Activated CD4-positive, alpha-beta memory T cell treated with anti-CD3 and anti-CD28 coated beads for 36 hours (primary cell): ENCODE results near the gene PHACTR1. TPM values are rescaled to one million over a fixed set of nuclear protein-coding genes. Genes with fewer than 3 reads are reported as not detected.

Source experiments
- CTCF ChIA-PET: fragments of 350-600 bp; sonication (Branson Sonifier 250); formaldehyde crosslinking; loops from one replicate; lab custom pipeline; 2021; ENCODE audit warnings: antibody characterized with exemption, inconsistent platforms; lab: Charles Lee
- POLR2A ChIA-PET: fragments of 350-600 bp; sonication (Branson Sonifier 250); formaldehyde crosslinking; loops from one replicate; lab custom pipeline; 2021; ENCODE audit warnings: antibody characterized with exemption; lab: Charles Lee
- DNase-seq: peaks from one replicate; pipeline ENCODE4 v3.0.0-alpha.2; 2020
- H3K27ac Mint-ChIP-seq: one replicate; pipeline ENCODE4 v1.8.0; 2021; ENCODE audit warnings: mixed read lengths
- H3K27me3 Mint-ChIP-seq: one replicate; pipeline ENCODE4 v1.8.0; 2021; ENCODE audit warnings: mixed read lengths
- H3K36me3 Mint-ChIP-seq: one replicate; pipeline ENCODE4 v1.8.0; 2021; ENCODE audit warnings: mixed read lengths
- H3K4me1 Mint-ChIP-seq: one replicate; pipeline ENCODE4 v1.8.0; 2021; ENCODE audit warnings: low read depth, mixed read lengths
- H3K4me3 Mint-ChIP-seq: one replicate; pipeline ENCODE4 v1.8.0; 2021; ENCODE audit warnings: mild to moderate bottlenecking, mixed read lengths
- H3K9me3 Mint-ChIP-seq: one replicate; pipeline ENCODE4 v1.8.0; 2021; ENCODE audit warnings: mixed read lengths
- intact Hi-C: fragments of 100-400 bp; cut with micrococcal nuclease; formaldehyde crosslinking; loops from one replicate; pipeline ENCODE4 v1.15.1; 2023
- total RNA-seq, 2 experiments: library from RNA; stranded (reverse); gene quantifications; one replicate each; pipeline ENCODE4 v1.2.3, GENCODE V29; 2021

The PHACTR1 gene
- total RNA-seq, 2 experiments from 2014 or later, result not detected

- DNase-seq, result no peak
- ChIA-PET CTCF (no interaction called here), POLR2A (no interaction called here)
- no peak overlapping the region for H3K4me3 Mint-ChIP-seq
- no peaks in the 10 kb centered on the region for H3K27me3 Mint-ChIP-seq
- H3K4me1 Mint-ChIP-seq, result no peaks in the 10 kb centered on the region
- peaks cover 31% of the 10 kb centered on the region for H3K9me3 Mint-ChIP-seq
- H3K36me3 Mint-ChIP-seq, result peaks cover 47% of the 10 kb centered on the region
- H3K27ac Mint-ChIP-seq, result no peak overlapping the region
- intact Hi-C loops, result no loop called here
These were observed 571.9 kb downstream of the PHACTR1 start for GRCh38 chr6:13288481-13288880.

GRCh38 chr6:13288969-13289391 is 572.4 kb downstream of the PHACTR1 start:
- H3K4me3 Mint-ChIP-seq, result no peak overlapping the region
- peaks cover 50% of the 10 kb centered on the region for H3K36me3 Mint-ChIP-seq
- POLR2A ChIA-PET, result no interaction called here
- no peak for DNase-seq
- no peak overlapping the region for H3K27ac Mint-ChIP-seq
- no peaks in the 10 kb centered on the region for H3K27me3 Mint-ChIP-seq
- no peaks in the 10 kb centered on the region for H3K4me1 Mint-ChIP-seq
- H3K9me3 Mint-ChIP-seq, result peaks cover 31% of the 10 kb centered on the region
- CTCF ChIA-PET, result no interaction called here
- intact Hi-C loops, result no loop called here

- H3K4me1 Mint-ChIP-seq, result no peaks in the 10 kb centered on the region
- DNase-seq, result no peak
- CTCF ChIA-PET, result no interaction called here
- peaks cover 59% of the 10 kb centered on the region for H3K36me3 Mint-ChIP-seq
- no peak overlapping the region for H3K4me3 Mint-ChIP-seq
- H3K9me3 Mint-ChIP-seq, result peaks cover 31% of the 10 kb centered on the region
- intact Hi-C loops, result no loop called here
- H3K27ac Mint-ChIP-seq, result no peak overlapping the region
- no peaks in the 10 kb centered on the region for H3K27me3 Mint-ChIP-seq
- POLR2A ChIA-PET, result no interaction called here
These were observed 573.3 kb downstream of the PHACTR1 start for GRCh38 chr6:13289789-13290318.

- Mint-ChIP-seq H3K4me3 (no peak overlapping the region), H3K4me1 (no peaks in the 10 kb centered on the region), H3K27ac (no peak overlapping the region), H3K36me3 (peaks cover 63% of the 10 kb centered on the region), H3K9me3 (peaks cover 31% of the 10 kb centered on the region), H3K27me3 (no peaks in the 10 kb centered on the region)
- CTCF ChIA-PET, result no interaction called here
- POLR2A ChIA-PET, result no interaction called here
- intact Hi-C loops, result no loop called here
- DNase-seq, result no peak
These were observed 573.8 kb downstream of the PHACTR1 start for GRCh38 chr6:13290335-13290734.

GRCh38 chr6:13292774-13293173 is 576.2 kb downstream of the PHACTR1 start:
- intact Hi-C loops, result no loop called here
- peaks cover 51% of the 10 kb centered on the region for H3K36me3 Mint-ChIP-seq
- no peaks in the 10 kb centered on the region for H3K27me3 Mint-ChIP-seq
- peaks cover 11% of the 10 kb centered on the region for H3K9me3 Mint-ChIP-seq
- ChIA-PET CTCF (no interaction called here), POLR2A (no interaction called here)
- no peak overlapping the region for H3K27ac Mint-ChIP-seq
- no peak for DNase-seq
- H3K4me3 Mint-ChIP-seq, result no peak overlapping the region
- no peaks in the 10 kb centered on the region for H3K4me1 Mint-ChIP-seq

GRCh38 chr6:13294499-13295069 is 578.0 kb downstream of the PHACTR1 start:
- peaks cover 2% of the 10 kb centered on the region for H3K9me3 Mint-ChIP-seq
- intact Hi-C loops, result no loop called here
- peaks cover 47% of the 10 kb centered on the region for H3K36me3 Mint-ChIP-seq
- H3K4me1 Mint-ChIP-seq, result no peaks in the 10 kb centered on the region
- DNase-seq, result no peak
- ChIA-PET CTCF (no interaction called here), POLR2A (no interaction called here)
- H3K27ac Mint-ChIP-seq, result no peak overlapping the region
- H3K4me3 Mint-ChIP-seq, result no peak overlapping the region
- H3K27me3 Mint-ChIP-seq, result no peaks in the 10 kb centered on the region

- intact Hi-C loops, result no loop called here
- no peaks in the 10 kb centered on the region for H3K4me1 Mint-ChIP-seq
- no peaks in the 10 kb centered on the region for H3K27me3 Mint-ChIP-seq
- no peaks in the 10 kb centered on the region for H3K9me3 Mint-ChIP-seq
- no peak overlapping the region for H3K4me3 Mint-ChIP-seq
- peaks cover 48% of the 10 kb centered on the region for H3K36me3 Mint-ChIP-seq
- ChIA-PET POLR2A (no interaction called here), CTCF (no interaction called here)
- no peak overlapping the region for H3K27ac Mint-ChIP-seq
- DNase-seq, result no peak
These were observed 579.0 kb downstream of the PHACTR1 start for GRCh38 chr6:13295576-13295975.

GRCh38 chr6:13296536-13296997 is 580.0 kb downstream of the PHACTR1 start:
- Mint-ChIP-seq H3K4me1 (no peaks in the 10 kb centered on the region), H3K27me3 (no peaks in the 10 kb centered on the region), H3K9me3 (no peaks in the 10 kb centered on the region), H3K4me3 (no peak overlapping the region), H3K36me3 (peaks cover 53% of the 10 kb centered on the region), H3K27ac (no peak overlapping the region)
- intact Hi-C loops, result no loop called here
- DNase-seq, result no peak
- CTCF ChIA-PET, result no interaction called here
- POLR2A ChIA-PET, result no interaction called here

- H3K36me3 Mint-ChIP-seq, result peaks cover 49% of the 10 kb centered on the region
- H3K4me1 Mint-ChIP-seq, result peaks cover 3% of the 10 kb centered on the region
- ChIA-PET CTCF (interaction anchor here (0.7 kb wide), 1 partner anchor 138 kb away, joined by 3 read pairs; no protein-coding TSS in a partner anchor), POLR2A (no interaction called here)
- intact Hi-C loops, result no loop called here
- no peak overlapping the region for H3K4me3 Mint-ChIP-seq
- no peak for DNase-seq
- H3K27ac Mint-ChIP-seq, result no peak overlapping the region
- H3K27me3 Mint-ChIP-seq, result no peaks in the 10 kb centered on the region
- no peaks in the 10 kb centered on the region for H3K9me3 Mint-ChIP-seq
These were observed 580.8 kb downstream of the PHACTR1 start for GRCh38 chr6:13297391-13297790.

- H3K4me3 Mint-ChIP-seq, result no peak overlapping the region
- intact Hi-C loops, result no loop called here
- H3K27me3 Mint-ChIP-seq, result no peaks in the 10 kb centered on the region
- H3K9me3 Mint-ChIP-seq, result no peaks in the 10 kb centered on the region
- H3K36me3 Mint-ChIP-seq, result peaks cover 49% of the 10 kb centered on the region
- peaks cover 14% of the 10 kb centered on the region for H3K4me1 Mint-ChIP-seq
- POLR2A ChIA-PET, result interaction anchor here (1.4 kb wide), 1 partner anchor 30 kb away, joined by 3 read pairs; the partner anchor contains the start of gene TBC1D7
- CTCF ChIA-PET, result no interaction called here
- no peak overlapping the region for H3K27ac Mint-ChIP-seq
- no peak for DNase-seq
These were observed 581.9 kb downstream of the PHACTR1 start for GRCh38 chr6:13298446-13298845.

- Mint-ChIP-seq H3K36me3 (peaks cover 46% of the 10 kb centered on the region), H3K27ac (no peak overlapping the region), H3K27me3 (no peaks in the 10 kb centered on the region), H3K9me3 (no peaks in the 10 kb centered on the region), H3K4me1 (peaks cover 22% of the 10 kb centered on the region), H3K4me3 (no peak overlapping the region)
- no peak for DNase-seq
- POLR2A ChIA-PET, result interaction anchor here (1.4 kb wide), 1 partner anchor 29 kb away, joined by 3 read pairs; the partner anchor contains the start of gene TBC1D7
- CTCF ChIA-PET, result no interaction called here
- intact Hi-C loops, result no loop called here
These were observed 582.8 kb downstream of the PHACTR1 start for GRCh38 chr6:13299403-13299821.

- no peak for DNase-seq
- Mint-ChIP-seq H3K27ac (no peak overlapping the region), H3K9me3 (no peaks in the 10 kb centered on the region), H3K27me3 (no peaks in the 10 kb centered on the region), H3K4me1 (peaks cover 25% of the 10 kb centered on the region), H3K36me3 (peaks cover 42% of the 10 kb centered on the region), H3K4me3 (no peak overlapping the region)
- ChIA-PET CTCF (no interaction called here), POLR2A (interaction anchor here (1.4 kb wide), 1 partner anchor 28 kb away, joined by 3 read pairs; the partner anchor contains the start of gene TBC1D7)
- intact Hi-C loops, result no loop called here
These were observed 583.4 kb downstream of the PHACTR1 start for GRCh38 chr6:13299918-13300317.
